Islet of Langerhans (tissue), 1 donor: ENCODE results near the gene SPPL3.
"Not testable (repeated sequence)": the region's sequence is repeated elsewhere in the genome, so short reads cannot be mapped to it uniquely, and the experiment has no call there.

Source experiments
- FAIRE-seq: peaks from one replicate; lab custom pipeline; 2011; peaks lifted over from hg19 to GRCh38; lab: Jason Lieb, UNC

The SPPL3 gene

GRCh38 chr12:120741476-120742421 lies 162.4 kb downstream of the SPPL3 start:
- no peak for FAIRE-seq

DNA sequence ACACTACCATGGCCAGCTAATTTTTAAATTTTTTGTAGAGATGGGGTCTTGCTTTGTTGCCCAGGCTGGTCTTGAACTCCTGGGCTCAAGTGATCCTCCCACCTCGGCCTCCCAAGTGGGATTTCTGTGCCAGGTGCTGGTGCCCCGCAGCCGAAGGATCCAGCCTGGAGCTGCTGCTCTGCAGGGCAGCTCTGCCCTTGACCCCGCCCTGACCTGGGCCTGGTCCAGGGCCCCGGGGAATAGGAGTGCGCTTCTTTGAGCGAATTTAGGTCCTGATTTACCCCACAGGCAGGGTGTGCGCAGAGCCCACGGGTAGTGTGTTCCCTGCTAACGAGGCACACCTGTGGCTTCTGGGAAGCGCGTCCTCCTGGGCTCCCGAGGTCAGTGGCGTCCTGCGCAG lies 163.3 kb downstream of the SPPL3 start:
- FAIRE-seq: no peak

- FAIRE-seq: no peak
Observed at GRCh38 chr12:120739821-120740613, 164.1 kb downstream of the SPPL3 start.

GRCh38 chr12:120739031-120739762 lies 165.0 kb downstream of the SPPL3 start:
- FAIRE-seq: no peak

DNA sequence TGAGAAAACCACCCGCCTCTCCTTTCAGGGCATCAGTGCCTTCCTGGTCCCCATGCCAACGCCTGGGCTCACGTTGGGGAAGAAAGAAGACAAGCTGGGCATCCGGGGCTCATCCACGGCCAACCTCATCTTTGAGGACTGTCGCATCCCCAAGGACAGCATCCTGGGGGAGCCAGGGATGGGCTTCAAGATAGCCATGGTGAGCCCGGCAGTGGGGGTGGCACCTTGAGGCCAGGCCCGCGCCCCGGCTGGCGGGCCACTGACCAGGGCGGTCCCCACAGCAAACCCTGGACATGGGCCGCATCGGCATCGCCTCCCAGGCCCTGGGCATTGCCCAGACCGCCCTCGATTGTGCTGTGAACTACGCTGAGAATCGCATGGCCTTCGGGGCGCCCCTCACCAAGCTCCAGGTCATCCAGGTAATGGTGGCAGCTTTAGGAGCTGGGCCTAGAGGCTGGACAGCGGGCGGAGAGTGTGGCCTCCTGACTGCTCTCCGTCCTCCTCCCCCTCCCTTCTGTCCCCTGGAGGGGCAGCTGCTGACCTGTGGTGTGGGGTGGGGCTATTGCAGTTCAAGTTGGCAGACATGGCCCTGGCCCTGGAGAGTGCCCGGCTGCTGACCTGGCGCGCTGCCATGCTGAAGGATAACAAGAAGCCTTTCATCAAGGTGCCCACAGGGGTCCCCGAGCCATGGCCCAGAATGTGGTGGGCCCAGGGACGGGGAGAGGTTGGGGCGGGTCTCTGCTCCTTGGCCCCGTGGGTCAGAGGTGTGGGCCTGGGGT lies 165.7 kb downstream of the SPPL3 start:
- no peak for FAIRE-seq

DNA sequence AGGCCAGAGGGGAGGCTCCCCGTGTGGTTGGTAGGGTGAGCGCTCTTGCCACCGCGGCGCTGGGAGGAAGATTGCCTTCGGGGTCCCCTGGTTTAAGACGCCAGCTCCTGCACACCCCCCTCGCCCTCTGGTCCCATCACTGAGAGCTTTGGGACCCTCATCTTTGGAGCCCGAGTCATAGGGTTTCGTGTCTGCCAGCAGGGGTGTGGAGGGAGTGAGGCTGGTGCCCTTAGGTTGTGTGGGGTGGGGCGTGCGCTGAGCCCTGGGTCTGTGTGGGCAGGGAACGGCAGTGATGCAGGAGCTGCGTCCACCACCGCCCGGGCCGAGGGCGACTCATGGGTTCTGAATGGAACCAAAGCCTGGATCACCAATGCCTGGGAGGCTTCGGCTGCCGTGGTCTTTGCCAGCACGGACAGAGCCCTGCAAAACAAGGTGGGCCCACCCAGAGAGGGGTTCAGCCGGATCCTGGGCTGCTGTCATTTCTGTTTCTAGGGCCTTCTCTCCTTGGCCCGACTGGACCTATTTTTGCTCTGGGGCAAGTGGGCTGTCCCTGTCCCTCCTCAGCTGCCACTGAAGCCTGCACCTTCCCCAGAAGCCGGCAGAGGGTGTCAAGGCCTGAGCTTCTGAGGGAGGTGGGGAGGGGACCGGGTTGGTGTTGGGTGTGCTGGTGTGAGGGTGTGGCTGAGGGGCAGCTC lies 166.5 kb downstream of the SPPL3 start:
- no peak for FAIRE-seq

DNA sequence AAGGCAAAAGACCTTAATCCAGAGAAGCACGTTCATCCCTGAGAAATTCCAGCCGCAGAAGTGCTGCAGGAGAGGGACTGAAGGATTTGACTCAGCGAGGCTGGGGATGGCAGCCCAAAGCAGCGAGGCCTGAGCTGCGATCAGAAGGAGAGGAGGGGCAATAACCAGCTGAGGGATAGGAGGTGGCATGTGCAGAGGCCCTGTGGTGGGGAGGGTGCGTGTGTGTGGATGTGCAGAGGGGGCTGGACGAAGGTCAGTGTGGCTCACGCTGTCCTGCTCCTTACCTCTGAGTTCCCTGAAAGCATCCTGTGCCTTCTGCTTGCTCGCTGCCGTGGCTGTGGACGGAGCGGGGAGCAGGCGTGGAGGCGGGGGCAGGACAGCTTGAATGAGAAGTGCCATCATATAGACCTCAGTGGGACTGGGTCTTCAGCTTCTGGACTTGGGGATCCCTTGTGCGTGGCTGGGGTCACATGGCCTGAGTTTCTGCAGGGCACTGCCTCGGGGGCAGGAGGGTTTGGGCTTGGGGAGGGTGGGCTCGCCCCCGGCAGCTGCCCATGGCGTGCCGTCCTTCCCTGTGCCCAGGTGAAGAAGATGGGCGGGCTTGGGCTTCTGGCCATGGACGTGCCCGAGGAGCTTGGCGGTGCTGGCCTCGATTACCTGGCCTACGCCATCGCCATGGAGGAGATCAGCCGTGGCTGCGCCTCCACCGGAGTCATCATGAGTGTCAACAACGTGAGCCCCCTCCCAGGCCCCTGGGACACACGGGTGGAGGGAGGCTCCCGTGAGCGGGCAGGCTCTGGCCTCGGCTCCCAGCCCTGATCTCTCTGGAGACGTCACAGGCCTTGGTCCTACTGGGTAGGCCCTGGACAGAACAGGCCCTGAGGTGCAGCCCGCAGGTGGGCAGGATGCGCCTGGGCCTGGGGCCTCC lies 167.5 kb downstream of the SPPL3 start:
- no peak for FAIRE-seq

DNA sequence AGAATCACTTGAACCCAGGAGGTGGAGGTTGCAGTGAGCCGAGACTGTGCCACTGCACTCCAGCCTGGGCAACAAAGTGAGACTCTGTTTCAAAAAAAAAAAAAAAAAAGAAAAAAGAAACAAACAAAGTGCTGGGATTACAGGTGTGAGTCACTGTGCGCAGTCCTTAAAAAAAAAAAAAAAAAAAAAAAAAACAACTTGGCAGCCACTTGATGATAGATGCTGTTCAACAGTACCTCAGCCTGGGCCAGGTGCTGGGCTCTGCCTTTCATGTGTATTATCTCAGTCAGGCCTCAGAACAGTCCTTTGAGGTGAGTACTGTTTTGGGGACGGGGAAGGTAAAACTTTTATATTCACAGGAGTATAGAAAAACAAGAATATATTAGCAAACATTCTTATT lies 169.0 kb downstream of the SPPL3 start:
- FAIRE-seq: no peak

- FAIRE-seq: no peak
Observed at GRCh38 chr12:120734210-120734609, 169.9 kb downstream of the SPPL3 start.

GRCh38 chr12:120733574-120733973 lies 170.6 kb downstream of the SPPL3 start:
- FAIRE-seq: no peak

- FAIRE-seq: not testable (repeated sequence)
Observed at GRCh38 chr12:120732198-120732597, 172.0 kb downstream of the SPPL3 start.

- FAIRE-seq: no peak
Observed at GRCh38 chr12:120726961-120727360, 177.2 kb downstream of the SPPL3 start.

- no peak for FAIRE-seq
Observed at GRCh38 chr12:120726510-120726793, 177.7 kb downstream of the SPPL3 start.

DNA sequence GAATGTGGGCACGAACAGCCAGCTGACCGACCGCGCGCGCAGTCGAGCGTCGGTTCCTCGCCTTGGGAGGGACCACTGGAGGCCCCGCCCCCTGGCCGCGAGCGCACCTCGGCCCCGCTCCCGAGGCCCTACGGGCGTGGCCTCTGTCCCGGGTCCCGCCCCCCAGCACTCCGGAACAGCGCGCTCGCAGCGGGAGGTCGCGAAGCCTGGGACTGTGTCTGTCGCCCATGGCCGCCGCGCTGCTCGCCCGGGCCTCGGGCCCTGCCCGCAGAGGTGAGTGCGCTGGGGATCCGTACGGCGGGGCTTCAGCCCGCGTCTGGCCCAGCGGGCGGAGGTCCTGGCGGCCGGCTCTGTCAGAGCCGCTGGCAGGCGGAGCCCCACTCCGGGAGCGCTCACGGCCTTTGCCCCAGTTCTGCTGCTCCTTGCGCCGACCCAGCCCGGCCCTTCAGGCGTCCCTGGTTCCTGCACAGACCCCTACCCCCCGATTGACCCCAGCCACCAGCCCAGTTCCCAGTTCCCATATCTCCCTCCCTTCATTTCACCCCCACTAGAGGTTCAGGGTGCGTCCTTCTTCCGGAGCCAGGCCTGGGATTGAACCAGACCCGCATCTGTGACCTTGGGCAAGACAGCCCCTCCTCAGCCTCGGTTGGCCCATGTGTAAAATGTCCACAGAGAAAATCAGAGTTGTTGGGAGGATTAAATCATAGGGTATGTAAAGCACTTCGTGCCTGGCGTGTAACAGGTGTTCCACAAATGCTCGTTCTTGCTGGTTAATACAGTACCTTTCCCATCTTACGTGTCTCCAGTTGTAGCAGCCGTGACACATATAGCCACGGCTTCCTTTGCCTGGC lies 178.3 kb downstream of the SPPL3 start, which contains the start of gene ACADS:
Gene ACADS (plus strand): TSS at position 168 of the 851 bp plus-strand sequence. CDS start 60 bp downstream, at position 228.
- no peak for FAIRE-seq

- FAIRE-seq: no peak
Observed at GRCh38 chr12:120725151-120725658, 179.0 kb downstream of the SPPL3 start.

DNA sequence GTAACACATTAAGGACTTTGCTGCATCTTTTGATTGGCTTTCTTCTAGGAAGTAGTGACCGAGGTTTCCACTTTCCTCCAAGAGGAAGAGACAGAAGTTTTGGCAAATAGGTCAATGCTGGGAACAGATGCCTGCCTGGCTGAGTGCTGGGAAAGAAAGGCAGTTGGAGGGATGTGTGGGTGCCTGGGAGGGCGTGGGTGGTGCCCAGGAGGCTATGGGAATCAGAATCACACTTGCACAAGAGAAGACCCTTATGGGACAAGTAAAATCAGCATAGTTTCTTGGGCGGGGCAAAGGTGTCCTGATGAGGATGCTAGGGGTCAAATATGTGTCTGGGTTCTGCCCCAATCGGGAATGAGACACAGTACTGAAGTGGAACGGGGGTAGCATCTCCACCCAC lies 179.4 kb downstream of the SPPL3 start:
- no peak for FAIRE-seq

GRCh38 chr12:120722784-120723183 lies 181.4 kb downstream of the SPPL3 start:
- no peak for FAIRE-seq

GRCh38 chr12:120721866-120722265 lies 182.3 kb downstream of the SPPL3 start:
- no peak for FAIRE-seq
